Adrenal gland (tissue), 12 donors: Measurements from ENCODE around the gene GATA5. TPM values are rescaled to one million over a fixed set of nuclear protein-coding genes. Genes with fewer than 3 reads are reported as not detected.

Experiments used
- DNase-seq, 7 donors: peaks; one replicate each; pipeline ENCODE4 v3.0.0-alpha.2; 2019 to 2020
- H3K27ac ChIP-seq, 5 donors: fragments of 200-600 bp; sonication (generic) in 4 of 5; 1 replicate in 3 of 5; 2 replicates in 2 of 5; pipeline versions ENCODE4 v1.5.1 to v1.8.0; 2016 to 2020; ENCODE audit warnings: mild to moderate bottlenecking in 1 of 5
- H3K27me3 ChIP-seq: fragments of 200-600 bp; 2 replicates; pipeline ENCODE4 v1.8.0; 2021
- H3K36me3 ChIP-seq, 2 donors: fragments of 200-600 bp; replicated peaks in 1 of 2; 1 replicate in 1 of 2; 2 replicates in 1 of 2; pipeline versions ENCODE4 v1.5.1 to v1.8.0; 2018 to 2022
- H3K4me1 ChIP-seq, 2 donors: fragments of 200-600 bp; replicated peaks in 1 of 2; 1 replicate in 1 of 2; 2 replicates in 1 of 2; pipeline versions ENCODE4 v1.5.1 to v1.8.0; 2018 to 2021
- H3K4me3 ChIP-seq, 4 donors: fragments of 200-600 bp; sonication (generic) in 3 of 4; one replicate each; pipeline ENCODE4 v1.5.1; 2016 to 2018
- H3K9me3 ChIP-seq, 3 donors: fragments of 200-600 bp; sonication (generic) in 1 of 3; replicated peaks in 1 of 3; 1 replicate in 2 of 3; 2 replicates in 1 of 3; pipeline versions ENCODE4 v1.5.1 to v1.8.0; 2016 to 2021
- POLR2A ChIP-seq, 2 donors: fragments of 450-650 bp; IDR thresholded peaks; one replicate each; pipeline ENCODE4 v1.6.1; 2017; ENCODE audit warnings: antibody characterized with exemption in 2 of 2, mild to moderate bottlenecking in 2 of 2, moderate library complexity in 1 of 2
- WGBS, 4 donors: extraction: QIAGEN DNeasy Blood & Tissue Kit in 2 of 4; methylation state at CpG; one replicate each; pipeline versions ENCODE4 v1.1.5 to v1.1.7; 2013 to 2017; 5-methylcytosine and 5-hydroxymethylcytosine counted together
- intact Hi-C, 2 donors: fragments of 100-400 bp; cut with DNase I; formaldehyde crosslinking; loops; one replicate each; pipeline versions ENCODE4 v1.14.1 to v1.15.0; 2022 to 2023
- polyA plus RNA-seq, 3 donors: library from polyadenylated mRNA; stranded (reverse); fragments of 200-250 nt in 2 of 3; fragments of 350-450 nt in 1 of 3; fragmentation: Illumina TruSeq in 1 of 3; extraction: RNeasy Lipid Tissue Mini Kit (QIAGEN cat#74804) in 1 of 3; gene quantifications; one replicate each; pipeline ENCODE4 v1.2.3, GENCODE V29; 2013 to 2014
- total RNA-seq, 9 donors: library from RNA; depleted of rRNA in 4 of 9; stranded (reverse); fragments of >200 nt in 4 of 9; fragments of 120-200 nt in 1 of 9; fragmentation: NEBNext Ultra II Directional in 1 of 9; extraction: Animal tissue kit (Norgen Biotek cat#: 25700) in 1 of 9; gene quantifications; one replicate each; pipeline versions ENCODE4 v1.1.0 to v1.2.4, GENCODE V29; 2013 to 2023
- TF ChIP-seq, protein P1 (sequence below), 6 experiments: fragments of 450-650 bp in 4 of 6; fragments of 200-600 bp in 2 of 6; sonication (generic) in 1 of 6; IDR thresholded peaks; 1 replicate in 5 of 6; 2 replicates in 1 of 6; pipeline versions ENCODE4 v1.5.1 to v1.8.0; 2016 to 2021; ENCODE audit warnings: antibody characterized with exemption in 6 of 6, mild to moderate bottlenecking in 2 of 6, moderate library complexity in 1 of 6
- donor health status: healthy with polysubstance abuse.
- donor health status: Bipolar disorder and iron deficiency.
- donor health status: DM: yes; HTN: yes; CAD: no.
- donor health status: DM: no; HTN: no; CAD: no.
- donor health status: DM: no; HTN: no; CAD: no.
- donor health status: DM: yes; HTN: yes; CAD: no.

GATA5 gene
- total and polyA plus RNA-seq, 12 donors = 0.67 to 12.0 (median 5.7) TPM

DNA sequence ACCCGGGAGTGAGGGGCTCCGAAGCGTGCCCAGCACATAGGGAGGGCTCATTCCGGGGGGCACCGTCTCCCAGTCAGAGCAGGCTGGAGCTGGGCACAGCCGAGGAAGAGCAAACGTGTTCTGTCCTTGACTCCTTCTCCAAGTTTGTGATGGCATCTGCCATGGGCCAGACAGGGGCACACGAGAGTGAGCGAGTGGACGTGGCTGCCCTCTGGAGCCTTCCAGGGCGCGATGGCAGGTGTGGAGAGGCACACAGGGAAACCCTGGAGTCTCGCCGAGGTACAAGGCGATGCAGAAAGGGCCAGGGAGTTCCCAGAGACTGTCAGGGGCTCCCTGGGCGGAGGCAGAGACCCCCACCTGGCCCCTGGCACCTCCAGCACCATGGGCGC is 9.9 kb upstream of the GATA5 start:
- Histone ChIP-seq H3K4me1 (peaks cover 27 to 46% of the 10 kb centered on the region in 2 donors), H3K36me3 (no peaks in the 10 kb centered on the region), H3K27ac (peak overlapping the region in 4 of 5 donors; percentile 54 to 72 (median 60)), H3K27me3 (no peaks in the 10 kb centered on the region), H3K9me3 (no peaks in the 10 kb centered on the region), H3K4me3 (no peak overlapping the region)
- TF ChIP-seq, protein P1, sequence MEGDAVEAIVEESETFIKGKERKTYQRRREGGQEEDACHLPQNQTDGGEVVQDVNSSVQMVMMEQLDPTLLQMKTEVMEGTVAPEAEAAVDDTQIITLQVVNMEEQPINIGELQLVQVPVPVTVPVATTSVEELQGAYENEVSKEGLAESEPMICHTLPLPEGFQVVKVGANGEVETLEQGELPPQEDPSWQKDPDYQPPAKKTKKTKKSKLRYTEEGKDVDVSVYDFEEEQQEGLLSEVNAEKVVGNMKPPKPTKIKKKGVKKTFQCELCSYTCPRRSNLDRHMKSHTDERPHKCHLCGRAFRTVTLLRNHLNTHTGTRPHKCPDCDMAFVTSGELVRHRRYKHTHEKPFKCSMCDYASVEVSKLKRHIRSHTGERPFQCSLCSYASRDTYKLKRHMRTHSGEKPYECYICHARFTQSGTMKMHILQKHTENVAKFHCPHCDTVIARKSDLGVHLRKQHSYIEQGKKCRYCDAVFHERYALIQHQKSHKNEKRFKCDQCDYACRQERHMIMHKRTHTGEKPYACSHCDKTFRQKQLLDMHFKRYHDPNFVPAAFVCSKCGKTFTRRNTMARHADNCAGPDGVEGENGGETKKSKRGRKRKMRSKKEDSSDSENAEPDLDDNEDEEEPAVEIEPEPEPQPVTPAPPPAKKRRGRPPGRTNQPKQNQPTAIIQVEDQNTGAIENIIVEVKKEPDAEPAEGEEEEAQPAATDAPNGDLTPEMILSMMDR (IDR thresholded peaks at IDR 0.05) = no peak
- no peak for TF ChIP-seq POLR2A (IDR thresholded peaks at IDR 0.05)
- WGBS, 4 donors = 43 to 68% (median 46%) methylated on average over 7 to 17 of the region's 17 CpGs
- DNase-seq = peak in 1 of 7 donors; percentile 27
- intact Hi-C loops = no loop called here

DNA sequence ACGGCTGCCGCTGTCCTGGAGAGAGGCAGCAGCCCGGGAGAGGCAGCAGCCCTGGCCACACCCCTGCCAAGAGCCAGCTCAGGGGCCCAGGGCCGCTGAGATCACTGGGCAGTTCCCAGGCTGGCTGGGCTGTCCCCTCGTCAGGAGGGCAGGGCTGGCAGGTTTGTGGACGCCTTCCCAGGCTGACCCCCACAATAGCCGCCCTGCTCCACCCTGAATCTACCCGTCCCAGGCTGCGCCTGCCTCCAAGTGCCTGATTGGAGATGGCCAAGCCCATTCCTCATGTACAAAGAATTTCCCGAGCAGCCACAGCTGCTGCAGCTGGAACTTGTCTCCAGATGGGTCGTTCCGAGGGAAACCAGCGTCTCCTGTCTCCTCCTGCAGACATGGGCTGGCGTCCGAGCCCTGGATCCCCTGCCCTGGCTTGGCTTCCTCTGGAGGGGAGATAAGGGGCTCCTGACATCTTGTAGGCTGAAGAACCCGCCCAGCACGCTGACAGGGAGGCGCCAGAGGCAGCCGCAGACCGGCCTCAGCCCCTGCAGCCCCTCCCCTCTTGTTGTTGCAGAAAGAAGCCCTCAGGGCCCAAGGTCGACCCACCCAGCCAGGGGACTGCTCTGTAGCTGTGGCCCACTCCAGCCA is 9.4 kb upstream of the GATA5 start:
- H3K4me1 ChIP-seq = peaks cover 27 to 46% of the 10 kb centered on the region in 2 donors
- no peaks in the 10 kb centered on the region for H3K36me3 ChIP-seq
- H3K4me3 ChIP-seq = no peak overlapping the region
- intact Hi-C loops = no loop called here
- TF ChIP-seq, protein P1 (IDR thresholded peaks at IDR 0.05) = no peak
- peak in 1 of 2 donors; percentile 40 for TF ChIP-seq POLR2A (IDR thresholded peaks at IDR 0.05)
- H3K27me3 ChIP-seq = no peaks in the 10 kb centered on the region
- WGBS, 4 donors = 8 to 17% (median 13%) methylated on average over 5 to 21 of the region's 21 CpGs
- peak; percentile 61 to 85 (median 78) for DNase-seq
- H3K27ac ChIP-seq = peak overlapping the region in 4 of 5 donors; percentile 54 to 72 (median 60)
- no peaks in the 10 kb centered on the region for H3K9me3 ChIP-seq

DNA sequence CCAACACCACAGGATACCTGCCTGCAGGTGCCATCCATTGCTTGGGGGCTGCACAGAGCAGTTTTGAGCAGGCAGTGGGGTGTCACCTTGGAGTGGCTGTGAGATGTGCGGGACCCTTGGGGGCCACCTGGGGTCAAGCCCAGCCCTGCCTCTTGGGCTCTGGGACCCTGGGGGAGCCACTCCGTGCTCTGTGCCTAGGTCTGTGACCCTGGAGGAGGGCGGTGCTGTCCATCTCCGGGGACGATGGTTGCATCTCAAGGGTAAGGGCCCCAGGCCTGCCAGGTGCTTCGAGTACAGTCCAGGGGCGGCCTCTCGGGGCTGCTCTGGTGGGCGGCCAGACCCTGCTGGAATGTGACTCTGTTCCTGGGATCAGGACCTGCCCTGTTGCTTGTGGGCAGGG is 8.7 kb upstream of the GATA5 start:
- peak overlapping the region in 3 of 5 donors; percentile 54 to 72 (median 55) for H3K27ac ChIP-seq
- no peaks in the 10 kb centered on the region for H3K27me3 ChIP-seq
- WGBS, 4 donors = 58 to 80% (median 64%) methylated on average over 3 to 9 of the region's 9 CpGs; no CpG with 5 or more reads in 1 of the 4 donors
- H3K9me3 ChIP-seq = no peaks in the 10 kb centered on the region
- intact Hi-C loops = no loop called here
- H3K4me3 ChIP-seq = no peak overlapping the region
- no peak for DNase-seq
- H3K4me1 ChIP-seq = peaks cover 24 to 42% of the 10 kb centered on the region in 2 donors
- no peaks in the 10 kb centered on the region for H3K36me3 ChIP-seq
- TF ChIP-seq, protein P1 (IDR thresholded peaks at IDR 0.05) = no peak
- no peak for TF ChIP-seq POLR2A (IDR thresholded peaks at IDR 0.05)

DNA sequence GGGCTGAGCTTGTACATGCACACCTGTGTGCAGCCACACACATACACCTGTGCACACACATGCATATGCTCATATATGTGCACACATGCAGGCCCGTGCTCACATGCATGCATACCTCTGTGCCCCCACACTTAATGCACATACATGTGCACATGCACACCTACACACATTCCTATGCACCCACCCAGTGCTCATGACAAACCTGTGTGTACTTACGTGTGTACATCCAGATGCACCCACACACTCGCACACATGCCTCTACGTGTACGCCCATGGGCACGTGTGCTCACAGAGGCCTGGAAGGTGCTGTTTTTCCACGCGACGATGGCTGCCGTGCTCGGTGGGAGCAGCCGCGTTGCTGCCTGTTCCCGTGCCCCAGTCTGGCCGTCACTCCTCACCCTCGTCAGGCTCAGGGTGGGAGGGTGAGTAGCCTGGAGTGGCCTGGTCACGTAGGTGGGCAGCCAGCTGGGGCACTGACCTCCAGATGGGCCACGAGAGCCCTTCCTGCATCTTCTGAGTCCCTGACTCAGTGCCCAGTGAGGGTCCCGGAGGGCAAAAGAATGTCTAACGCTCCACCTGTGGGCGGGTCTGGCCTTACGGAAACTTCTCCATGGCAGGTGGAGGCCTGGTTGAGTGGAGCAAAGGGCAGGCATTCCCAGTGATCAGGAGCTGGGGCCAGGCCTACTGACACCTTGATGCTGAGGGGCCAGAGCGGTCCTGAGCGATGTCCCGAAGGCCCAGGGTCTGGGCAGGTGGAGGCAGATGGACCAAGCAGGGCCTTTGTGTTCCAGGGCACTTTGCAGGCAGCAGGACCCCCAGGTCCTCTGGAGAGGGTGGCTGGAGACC is 8.0 kb upstream of the GATA5 start:
- H3K27me3 ChIP-seq = no peaks in the 10 kb centered on the region
- intact Hi-C loops = no loop called here
- TF ChIP-seq, protein P1 (IDR thresholded peaks at IDR 0.05) = no peak
- no peak for TF ChIP-seq POLR2A (IDR thresholded peaks at IDR 0.05)
- no peaks in the 10 kb centered on the region for H3K36me3 ChIP-seq
- 86 to 90% (median 88%) methylated on average over 10 to 25 of the region's 25 CpGs for WGBS, 4 donors
- no peak overlapping the region for H3K27ac ChIP-seq
- peaks cover 24 to 42% of the 10 kb centered on the region in 2 donors for H3K4me1 ChIP-seq
- H3K9me3 ChIP-seq = no peaks in the 10 kb centered on the region
- no peak for DNase-seq
- H3K4me3 ChIP-seq = no peak overlapping the region
